ENCODE data around the gene FKBP4. TPM values are rescaled to one million over a fixed set of nuclear protein-coding genes. Genes with fewer than 3 reads are reported as not detected.

Gene FKBP4
- total and polyA plus RNA-seq, 2 of the 13 experiments (the other 11 are each of a cell fraction or from before 2014, with no cell fraction given), result 25.7 to 66.1 TPM

DNA sequence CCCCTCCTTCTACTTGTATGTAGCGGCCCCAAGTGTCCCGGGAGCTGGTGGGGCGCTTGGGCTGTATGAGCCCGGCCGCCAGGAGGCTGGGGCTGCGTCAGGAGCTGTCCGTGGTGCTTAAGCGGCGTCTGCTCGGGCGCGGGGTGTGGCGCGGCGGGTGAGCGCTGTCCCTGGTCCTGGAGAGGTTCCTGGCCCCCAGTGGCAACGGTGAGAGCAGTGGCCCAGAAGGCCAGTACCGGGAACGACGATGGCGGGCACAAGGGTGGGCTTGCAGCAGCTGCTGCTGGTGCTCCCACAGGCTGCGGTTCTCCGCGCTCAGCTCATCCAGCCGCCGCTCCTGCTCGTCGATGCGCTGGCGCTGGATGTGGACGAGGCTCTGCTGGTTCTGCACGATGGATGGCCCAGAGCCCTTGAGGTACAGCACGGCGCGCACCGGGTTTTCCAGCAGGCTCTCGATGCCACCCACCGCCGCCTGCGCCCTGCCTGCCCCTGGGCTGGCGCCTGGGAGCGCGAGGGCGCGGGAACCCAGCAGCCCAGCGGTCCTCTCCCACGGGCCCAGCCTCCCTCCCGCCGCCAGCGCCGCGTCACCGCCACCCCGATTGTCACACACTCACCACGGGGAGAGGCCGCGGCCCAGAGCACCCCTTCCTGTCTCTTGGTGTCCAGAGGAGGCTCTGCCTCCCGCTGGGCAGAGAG is 41.9 kb upstream of the FKBP4 start (continued):
- peak; percentile 92 for TF ChIP-seq BRD4 (CRISPR knock-in tag; IDR thresholded peaks at IDR 0.05)
- peak; percentile 100 for TF ChIP-seq ERF (CRISPR knock-in tag; IDR thresholded peaks at IDR 0.05)
- TF ChIP-seq TARDBP (CRISPR knock-in tag; IDR thresholded peaks at IDR 0.05), result peak; percentile 83
- TF ChIP-seq, protein P1, sequence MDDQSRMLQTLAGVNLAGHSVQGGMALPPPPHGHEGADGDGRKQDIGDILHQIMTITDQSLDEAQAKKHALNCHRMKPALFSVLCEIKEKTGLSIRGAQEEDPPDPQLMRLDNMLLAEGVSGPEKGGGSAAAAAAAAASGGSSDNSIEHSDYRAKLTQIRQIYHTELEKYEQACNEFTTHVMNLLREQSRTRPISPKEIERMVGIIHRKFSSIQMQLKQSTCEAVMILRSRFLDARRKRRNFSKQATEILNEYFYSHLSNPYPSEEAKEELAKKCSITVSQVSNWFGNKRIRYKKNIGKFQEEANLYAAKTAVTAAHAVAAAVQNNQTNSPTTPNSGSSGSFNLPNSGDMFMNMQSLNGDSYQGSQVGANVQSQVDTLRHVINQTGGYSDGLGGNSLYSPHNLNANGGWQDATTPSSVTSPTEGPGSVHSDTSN (CRISPR knock-in tag; IDR thresholded peaks at IDR 0.05; ENCODE audit: borderline replicate concordance), result peak; percentile 99
- TF ChIP-seq ZNF496 (CRISPR knock-in tag; IDR thresholded peaks at IDR 0.05; ENCODE audit: insufficient replicate concordance), result peak; percentile 89
- TF ChIP-seq THAP9 (CRISPR knock-in tag; IDR thresholded peaks at IDR 0.05; ENCODE audit: borderline replicate concordance), result peak; percentile 96

DNA sequence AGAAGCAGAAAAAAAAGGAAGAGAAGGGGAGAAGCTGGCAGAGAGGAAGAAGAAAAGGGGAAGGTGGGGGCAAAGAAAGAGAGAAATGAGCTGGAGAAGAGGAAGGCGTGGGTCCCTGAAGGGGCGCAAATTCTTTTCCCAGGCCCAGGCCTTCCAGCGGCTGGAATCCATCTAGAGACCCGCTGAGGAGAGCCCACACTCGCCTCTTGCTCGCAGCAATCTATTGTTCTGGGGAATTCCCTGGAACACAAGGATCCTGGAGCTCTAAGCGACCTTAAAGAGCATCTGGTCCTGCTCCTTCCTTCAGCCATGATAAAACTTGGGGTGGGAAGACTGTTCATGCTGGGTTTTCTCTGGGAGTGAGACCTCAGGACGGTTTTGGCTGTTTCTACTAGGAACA is 41.2 kb upstream of the FKBP4 start:
- H3K4me2 ChIP-seq (ENCODE audit: low read depth, low read length), result no peak overlapping the region
- H3K9me3 ChIP-seq (ENCODE audit: low read length), result no peaks in the 10 kb centered on the region
- no peak overlapping the region for H3K9ac ChIP-seq (ENCODE audit: insufficient read depth, low read depth, low read length)
- FAIRE-seq (no peak), ATAC-seq (no peak), DNase-seq (ENCODE audit: low spot score) (no peak)
- WGBS (ENCODE audit: low lambda C conversion rate), result 25% methylated on average over 6 of the region's 8 CpGs
- H3K4me3 ChIP-seq (replicated peaks in 1 of 3; ENCODE audit: insufficient read depth in 1 of 3, low read depth in 2 of 3, low read length in 3 of 3), result no peak overlapping the region
- 0 out of 5 replicates have a peak, but pooled peaks cover 0 to 8% of the 10 kb centered on the region in 2 experiments for H3K27me3 ChIP-seq (ENCODE audit: control insufficient read depth in 1 of 2, insufficient read depth in 2 of 2, low read length in 2 of 2)
- no peak overlapping the region for H2AFZ ChIP-seq (ENCODE audit: low read length)
- no peaks in the 10 kb centered on the region for H3K79me2 ChIP-seq (ENCODE audit: insufficient read depth, low read length)
- no peak overlapping the region for H3K27ac ChIP-seq (ENCODE audit: extremely low read length, insufficient read depth, low read length)
- ChIA-PET CTCF (ENCODE audit: low intra/inter-chr PET ratio, low total read pairs) (no interaction called here), POLR2A (no interaction called here)
- no peaks in the 10 kb centered on the region for H3K36me3 ChIP-seq (replicated peaks in 1 of 2; ENCODE audit: control insufficient read depth in 1 of 2, insufficient read depth in 2 of 2, low read length in 2 of 2)
- H4K20me1 ChIP-seq (ENCODE audit: insufficient read depth, low read length), result peaks cover 9% of the 10 kb centered on the region; the same call in 1 of the 2 replicates
- in situ Hi-C loops (cut with HindIII; ENCODE audit: extremely low pct_ligation_motif_present, low pct_unique_long_range_greater_than_20kb) (no loop called here), intact Hi-C loops (cut with micrococcal nuclease; ENCODE audit: unreplicated experiment) (no loop called here)
- BruUV-seq (replicated peaks), result no TSS peak
- H3K4me1 ChIP-seq (ENCODE audit: insufficient read depth, low read length), result no peaks in the 10 kb centered on the region
- TF ChIP-seq MAZ (IDR thresholded peaks at IDR 0.05; ENCODE audit: borderline replicate concordance, low read depth, low read length) (no peak), MAZ (CRISPR knock-in tag; IDR thresholded peaks at IDR 0.05; ENCODE audit: low read depth) (no peak), PHF8 (CRISPR knock-in tag; IDR thresholded peaks at IDR 0.05) (no peak), RARA (CRISPR knock-in tag; IDR thresholded peaks at IDR 0.05) (no peak), SMC3 (IDR thresholded peaks at IDR 0.05; ENCODE audit: low read length) (no peak), ZBTB20 (CRISPR knock-in tag; IDR thresholded peaks at IDR 0.05; ENCODE audit: borderline replicate concordance, low read depth) (no peak), ZNF639 (CRISPR knock-in tag; conservative IDR thresholded peaks at IDR 0.05) (no peak), POLR2A (IDR thresholded peaks at IDR 0.05; ENCODE audit: insufficient read depth in 1 of 2, low read depth in 2 of 2, low read length in 2 of 2) (no peak), HMG20B (CRISPR knock-in tag; conservative IDR thresholded peaks at IDR 0.05) (no peak), SIN3A (IDR thresholded peaks at IDR 0.05; ENCODE audit: borderline replicate concordance, low read depth, low read length) (no peak), ZNF343 (CRISPR knock-in tag; IDR thresholded peaks at IDR 0.05) (no peak), ZNF879 (CRISPR knock-in tag; IDR thresholded peaks at IDR 0.05) (no peak)

Data from HepG2 (cell line).